NCI-H1048 (cell line): ENCODE data around the gene ITLN1.

Experiments
- DNase-seq: peaks from one replicate; lab custom pipeline; 2025; lab: John Stamatoyannopoulos, UW

ITLN1 gene

DNA sequence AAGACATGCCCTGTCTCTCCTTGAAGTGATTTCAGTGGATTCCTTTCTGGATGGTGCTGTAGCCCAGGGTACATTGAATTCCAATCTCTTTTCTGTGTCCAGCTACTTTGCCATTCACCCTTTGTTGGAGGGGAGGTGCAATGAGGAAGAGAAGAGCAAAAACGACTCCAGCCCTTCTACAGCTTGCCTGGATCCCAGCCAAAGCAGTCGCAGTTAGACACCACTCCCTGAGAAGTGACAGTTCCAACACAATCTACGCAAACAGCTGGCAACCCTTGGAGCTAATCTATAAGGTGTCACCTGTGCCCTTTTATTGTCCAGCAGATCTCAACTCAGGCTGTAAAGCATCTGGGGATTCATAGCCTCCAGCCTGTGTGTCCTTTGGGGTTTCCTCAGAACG lies 26.9 kb downstream of the ITLN1 start:
- DNase-seq, result no peak

DNA sequence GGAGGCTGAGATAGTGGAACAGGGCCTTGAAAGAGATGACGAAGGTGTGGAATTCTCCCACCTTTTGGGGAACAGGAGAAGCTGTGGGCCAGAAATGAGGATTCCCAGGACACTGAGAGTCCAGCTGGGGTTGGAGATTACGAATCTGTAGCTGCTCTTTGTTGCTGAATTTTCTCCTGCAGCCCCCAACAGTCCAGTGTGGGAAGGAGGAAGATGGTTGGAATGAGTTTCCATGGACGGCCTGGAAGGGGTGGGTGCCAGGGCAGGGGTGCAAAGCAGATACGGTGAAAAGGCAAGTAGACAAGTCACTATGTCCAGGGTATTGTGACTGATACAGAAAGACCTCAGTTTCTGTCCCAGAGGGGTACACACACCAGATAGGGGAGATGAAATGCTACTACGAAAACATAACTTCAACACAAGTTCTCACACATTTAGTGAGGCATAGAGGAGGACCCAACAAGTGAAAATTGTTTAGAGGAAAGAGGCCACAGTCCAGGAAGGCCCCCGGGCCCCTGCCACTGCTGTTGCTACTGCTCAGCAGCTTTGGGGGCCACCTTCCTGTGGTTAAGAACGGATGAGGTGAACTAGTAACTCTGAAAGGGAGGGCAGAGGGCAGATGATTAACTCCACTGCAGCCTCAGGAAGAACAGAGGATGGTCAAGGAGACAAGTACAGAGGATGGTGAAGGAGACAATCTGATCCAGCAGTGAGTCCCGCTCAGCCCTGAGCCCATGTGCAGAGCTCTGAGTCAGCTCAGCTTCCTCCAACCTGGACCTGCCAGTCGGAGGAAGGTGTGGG lies 29.6 kb downstream of the ITLN1 start:
- DNase-seq, result no peak

DNA sequence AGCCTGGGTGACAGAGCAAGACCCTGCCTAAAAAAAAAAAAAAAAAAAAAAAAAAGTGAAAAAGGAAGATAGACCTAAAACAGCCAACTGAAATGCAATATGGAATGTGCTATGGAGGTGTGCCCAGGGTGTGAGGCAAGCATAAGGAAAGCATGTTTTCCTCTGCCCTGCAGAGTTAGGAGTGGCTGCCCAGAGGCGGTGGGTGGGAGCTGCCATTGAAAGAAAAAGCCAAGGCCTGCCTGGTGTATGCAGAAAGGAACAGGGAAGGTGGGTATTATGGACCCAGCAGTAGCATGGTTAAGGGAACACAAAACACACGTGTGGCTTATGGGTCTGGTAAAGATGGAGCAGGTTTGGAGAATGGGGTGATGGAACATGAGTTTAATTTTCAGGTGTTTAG lies 31.2 kb downstream of the ITLN1 start:
- no peak for DNase-seq

DNA sequence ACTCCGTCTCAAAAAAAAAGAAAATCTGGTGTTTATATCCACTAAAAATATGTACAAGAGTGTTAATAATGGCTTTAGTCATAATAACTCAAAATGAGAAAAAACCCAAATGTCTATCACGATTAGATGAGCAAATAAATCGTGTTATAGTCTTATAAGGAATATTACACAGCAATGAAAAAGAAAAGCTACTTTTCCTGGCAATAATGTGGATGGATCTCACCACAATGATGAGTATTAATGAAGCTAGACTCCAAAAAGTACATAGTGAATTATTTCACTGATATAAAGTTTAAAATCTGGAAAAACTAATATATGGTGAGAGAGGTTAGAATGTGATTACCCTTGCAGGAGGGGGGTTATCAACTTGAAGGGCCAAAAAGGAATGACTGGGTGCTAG lies 32.0 kb downstream of the ITLN1 start:
- DNase-seq, result no peak

DNA sequence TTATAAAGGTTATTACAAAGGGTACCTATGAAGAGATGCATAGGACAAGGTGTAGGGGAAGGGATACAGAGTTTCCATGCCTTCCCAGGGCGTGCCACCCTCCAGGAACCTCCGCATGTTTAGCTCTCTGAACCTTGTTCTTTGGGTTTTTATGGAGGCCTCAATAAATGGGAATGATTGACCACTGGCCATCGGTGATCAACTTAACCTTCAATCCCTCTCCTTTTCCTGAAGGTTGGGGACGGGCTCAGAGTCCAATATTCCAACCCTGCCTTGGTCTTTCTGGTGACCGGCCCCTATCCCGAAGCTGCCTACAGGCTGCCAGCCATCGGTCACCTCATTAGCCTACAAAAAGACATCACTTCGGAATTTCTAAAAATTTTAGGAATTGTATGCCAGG lies 34.0 kb downstream of the ITLN1 start:
- no peak for DNase-seq

DNA sequence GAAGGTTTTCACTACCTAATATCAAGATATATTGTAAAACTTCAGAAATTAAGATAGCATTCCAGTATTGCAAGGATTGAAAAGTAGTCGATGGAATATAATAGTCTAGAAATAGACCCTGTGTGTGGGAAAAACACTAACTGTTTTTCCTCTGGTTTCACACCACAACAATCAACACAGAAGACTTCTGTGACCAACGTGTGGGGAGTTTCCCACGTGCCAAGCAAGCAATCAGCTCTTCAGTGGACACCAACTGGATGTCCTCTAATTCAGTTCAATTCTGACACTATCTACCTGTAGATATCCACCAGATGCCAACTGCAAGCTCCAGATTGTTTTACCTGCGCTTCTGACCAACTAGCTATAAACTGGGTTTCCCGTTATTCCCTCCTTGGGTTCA lies 34.4 kb downstream of the ITLN1 start:
- no peak for DNase-seq

DNA sequence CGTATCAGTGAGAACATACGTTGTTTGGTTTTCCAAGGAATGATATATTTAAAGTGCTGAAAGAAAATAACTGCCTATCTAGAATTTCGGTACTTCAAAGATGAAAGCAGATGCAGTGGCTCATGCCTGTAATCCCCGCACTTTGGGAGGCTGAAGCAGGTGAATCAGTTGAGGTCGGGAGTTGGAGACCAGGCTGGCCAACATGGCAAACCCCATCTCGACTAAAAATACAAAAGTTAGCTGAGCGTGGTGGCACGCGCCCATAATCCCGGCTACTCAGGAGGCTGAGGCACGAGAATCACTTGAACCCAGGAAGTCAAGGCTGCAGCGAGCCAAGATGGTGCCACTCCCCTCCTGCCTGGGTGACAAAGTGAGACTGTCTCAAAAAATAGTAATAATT lies 38.7 kb downstream of the ITLN1 start:
- DNase-seq, result no peak

DNA sequence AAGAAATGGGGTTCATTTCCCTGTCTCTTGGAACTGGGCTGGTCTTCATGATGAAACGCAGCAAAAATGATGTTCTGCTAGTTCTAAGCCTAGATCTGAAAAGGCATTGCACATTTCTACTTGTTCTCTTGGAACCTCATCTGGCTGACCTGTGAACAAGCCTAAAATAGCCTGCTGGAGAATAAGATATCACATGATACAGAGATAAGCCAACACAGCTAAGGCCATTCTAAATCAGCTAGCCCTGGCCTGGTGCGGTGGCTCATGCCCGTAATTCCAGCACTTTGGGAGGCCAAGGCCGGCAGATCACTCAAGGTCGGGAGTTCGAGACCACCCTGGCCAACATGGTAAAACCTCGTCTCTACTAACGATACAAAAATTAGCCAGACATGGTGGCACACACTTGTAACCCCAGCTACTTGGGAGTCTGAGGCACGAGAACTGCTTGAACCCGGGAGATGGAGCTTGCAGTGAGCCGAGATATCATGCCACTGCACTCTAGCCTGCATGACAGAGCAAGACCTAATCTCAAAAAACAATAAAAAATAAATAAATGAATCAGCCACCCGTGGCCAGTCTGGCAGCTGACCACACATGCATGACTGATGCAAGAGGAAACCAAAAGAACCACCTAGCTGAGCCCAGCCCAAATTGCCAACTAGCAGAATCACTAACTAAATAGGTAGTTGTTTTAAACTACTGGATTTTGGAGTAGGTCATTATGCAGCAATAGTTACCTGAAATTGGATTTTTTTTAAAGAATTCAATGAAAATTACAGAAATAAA lies 40.3 kb downstream of the ITLN1 start:
- DNase-seq, result no peak

DNA sequence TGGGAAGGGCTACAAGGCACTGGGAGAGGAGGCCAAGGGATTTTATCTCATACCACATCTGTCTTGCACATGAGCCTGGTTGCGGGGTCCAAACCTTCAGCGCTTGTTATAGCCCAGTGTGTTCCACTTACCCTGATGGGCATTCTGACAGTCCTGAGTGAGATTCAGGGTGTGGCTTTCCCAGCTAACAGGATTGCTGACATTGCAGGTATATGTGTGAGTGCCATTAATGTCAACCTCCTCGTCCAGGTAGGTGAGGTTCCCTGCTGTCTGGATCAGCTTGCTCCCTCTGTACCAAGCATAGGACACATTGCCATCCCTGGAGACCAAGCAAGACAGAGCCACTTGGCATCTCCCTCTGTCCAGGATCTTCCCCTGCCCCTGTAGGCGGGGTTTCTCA lies 43.9 kb downstream of the ITLN1 start:
- no peak for DNase-seq

DNA sequence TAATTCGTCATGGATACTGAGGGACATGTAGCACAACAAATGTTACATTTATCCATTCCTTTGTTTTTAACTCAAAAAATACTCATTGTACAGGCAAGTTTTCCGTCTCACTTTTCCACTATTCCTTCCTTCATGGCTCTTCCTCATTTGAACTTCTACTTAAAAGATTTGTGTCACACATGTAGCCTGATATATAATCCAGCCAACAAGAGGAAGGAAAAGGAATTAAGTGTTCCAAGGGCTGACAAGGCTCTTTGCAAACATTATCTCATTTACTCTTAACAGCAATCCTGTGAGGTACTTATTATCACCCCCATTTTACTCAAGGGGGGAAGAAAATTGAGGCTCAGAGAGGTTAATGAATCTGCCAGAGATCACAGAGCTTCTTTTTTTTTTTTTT lies 45.2 kb downstream of the ITLN1 start:
- no peak for DNase-seq

DNA sequence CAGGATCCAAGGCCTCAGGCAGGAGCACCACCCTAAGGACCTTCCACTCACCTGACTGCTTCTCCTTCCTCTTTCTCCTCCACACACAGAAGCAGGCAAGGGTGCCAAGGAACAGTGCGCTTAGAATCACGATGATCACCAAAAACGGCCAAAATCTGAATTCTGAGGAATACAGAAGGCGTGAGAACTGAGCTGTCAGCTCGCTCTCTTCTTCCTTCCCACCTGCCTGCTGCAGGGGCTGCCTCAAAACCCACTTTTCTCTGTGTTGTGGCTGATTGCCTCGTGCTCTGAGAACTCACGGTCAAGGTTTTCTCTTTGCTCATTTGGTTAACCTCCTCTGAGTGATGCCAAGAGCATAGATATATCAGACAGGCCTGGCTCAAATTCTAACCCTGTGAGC lies 46.1 kb downstream of the ITLN1 start:
- no peak for DNase-seq

DNA sequence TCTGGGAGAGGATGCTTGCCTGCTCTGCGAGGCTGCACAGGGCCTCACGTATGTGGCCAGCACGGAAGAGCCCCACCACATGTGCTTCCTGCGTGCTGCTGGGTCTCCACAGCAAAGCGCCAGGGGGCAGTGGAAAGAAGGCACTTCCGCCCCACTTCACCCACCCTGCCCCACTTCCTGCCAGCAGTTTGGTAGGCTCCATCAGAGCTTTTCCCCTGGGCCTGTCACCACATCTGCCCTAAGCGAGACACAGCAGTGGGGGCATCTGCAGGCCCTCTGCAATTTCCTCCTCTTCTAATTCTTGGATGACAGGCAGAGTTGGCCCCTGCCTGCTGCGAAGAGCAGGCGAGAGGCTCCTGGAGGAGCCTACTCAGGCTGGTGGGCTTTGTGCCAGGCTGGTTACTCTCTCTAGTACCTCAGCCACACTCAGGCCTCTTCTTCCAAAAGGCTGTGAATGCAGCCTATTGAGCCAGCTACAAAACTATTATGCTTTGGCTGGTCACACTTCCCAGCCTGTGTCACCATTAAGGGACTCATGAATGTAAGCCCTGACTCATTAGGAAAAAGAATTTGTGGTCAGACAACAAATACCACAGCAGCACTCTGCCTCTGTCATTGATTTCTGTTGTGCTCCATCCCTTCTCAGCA lies 47.3 kb downstream of the ITLN1 start:
- DNase-seq, result no peak

DNA sequence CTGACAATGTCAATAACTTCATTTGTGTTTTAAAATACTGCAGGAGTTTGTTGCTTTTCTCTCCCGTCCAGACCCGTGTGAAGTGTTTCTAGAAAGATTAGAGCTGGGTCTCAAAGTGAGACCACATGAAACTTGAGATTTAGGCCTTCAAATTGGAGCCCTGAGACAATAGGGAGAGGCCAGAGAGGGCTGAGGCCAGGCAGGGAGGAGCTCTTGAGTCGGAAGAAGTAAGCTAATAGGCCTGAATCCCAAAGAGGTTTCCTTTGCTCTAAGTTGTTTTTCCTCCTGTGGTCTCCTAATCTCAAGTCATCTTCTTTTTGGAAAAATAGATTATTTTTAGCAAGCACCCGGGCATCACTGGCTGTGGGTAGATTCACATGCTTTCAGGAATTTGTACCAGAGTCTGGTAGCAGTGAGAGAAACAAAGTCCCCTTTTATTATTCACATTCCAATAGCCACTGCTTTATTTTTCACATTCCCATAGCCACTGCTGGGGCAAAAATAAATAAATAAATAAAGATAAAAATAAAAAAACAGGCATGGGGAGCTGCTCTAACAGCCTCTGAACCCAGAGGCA lies 47.9 kb downstream of the ITLN1 start:
- DNase-seq, result no peak

DNA sequence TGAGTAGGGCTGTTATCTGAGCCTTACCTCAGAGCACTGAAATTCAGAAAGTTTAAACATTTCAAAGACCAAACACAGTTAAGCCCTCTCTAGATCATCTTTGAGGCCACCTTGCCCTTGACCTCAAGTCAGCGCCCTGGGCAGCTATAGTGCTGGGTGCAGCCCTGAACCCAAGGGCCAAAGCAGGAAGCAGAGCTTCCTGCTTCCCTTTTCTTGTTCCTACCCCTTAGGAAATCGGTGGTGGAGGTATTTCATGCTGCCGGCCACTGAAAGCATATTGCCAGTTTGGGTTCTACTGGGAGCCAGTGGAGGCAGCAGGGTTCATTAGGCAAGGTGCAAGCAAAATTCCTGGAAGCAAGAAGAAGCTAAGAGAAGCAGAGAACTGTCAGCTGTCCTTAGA lies 48.4 kb downstream of the ITLN1 start:
- DNase-seq, result no peak

DNA sequence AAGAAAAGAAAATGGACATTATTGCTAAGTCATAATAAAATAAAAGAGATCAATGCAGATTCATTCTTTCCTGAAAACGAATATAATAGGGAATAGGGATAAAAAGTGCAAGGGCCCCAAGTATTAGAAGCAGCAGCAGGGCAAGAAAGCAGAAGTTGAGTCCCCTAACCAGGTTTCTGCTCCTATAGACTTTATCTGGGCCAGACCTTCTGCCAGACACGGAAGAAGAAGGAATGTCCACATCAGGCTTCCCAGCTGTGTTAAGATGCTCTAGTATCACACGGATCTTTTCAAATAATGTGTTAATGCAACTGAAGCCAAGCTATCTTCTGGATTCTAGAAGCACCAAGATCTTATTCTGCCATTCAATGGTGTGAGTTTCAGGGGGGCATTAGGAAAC lies 49.2 kb downstream of the ITLN1 start:
- DNase-seq, result no peak

DNA sequence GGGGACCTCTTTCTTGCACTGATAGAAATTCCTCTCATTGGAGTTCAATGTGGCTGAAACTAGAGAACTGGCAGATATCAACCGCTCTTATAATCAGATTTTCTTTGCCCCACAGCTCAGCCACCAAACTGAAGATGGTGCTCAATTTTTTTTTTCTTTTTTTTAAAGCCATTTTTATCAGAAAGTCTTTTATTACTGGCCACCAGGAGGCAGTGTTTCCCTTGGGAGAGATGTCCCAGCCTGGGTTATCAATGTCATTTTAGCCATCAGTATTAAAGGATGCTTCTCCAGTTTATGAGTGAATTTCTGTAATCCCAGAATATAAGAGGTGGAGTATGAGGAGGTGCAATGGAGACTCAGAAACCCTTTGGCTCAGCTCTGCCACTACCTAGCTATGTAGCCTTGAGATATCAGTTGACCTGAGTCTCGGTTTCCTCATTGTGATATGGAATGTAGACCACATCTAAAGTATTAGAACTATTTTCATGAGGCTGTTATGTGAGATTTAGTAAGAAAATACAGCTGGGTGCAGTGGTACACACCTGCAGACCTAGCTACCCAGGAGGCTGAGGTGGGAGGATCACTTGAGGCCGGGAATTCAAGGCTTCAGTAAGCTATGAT lies 49.9 kb downstream of the ITLN1 start:
- DNase-seq, result no peak

DNA sequence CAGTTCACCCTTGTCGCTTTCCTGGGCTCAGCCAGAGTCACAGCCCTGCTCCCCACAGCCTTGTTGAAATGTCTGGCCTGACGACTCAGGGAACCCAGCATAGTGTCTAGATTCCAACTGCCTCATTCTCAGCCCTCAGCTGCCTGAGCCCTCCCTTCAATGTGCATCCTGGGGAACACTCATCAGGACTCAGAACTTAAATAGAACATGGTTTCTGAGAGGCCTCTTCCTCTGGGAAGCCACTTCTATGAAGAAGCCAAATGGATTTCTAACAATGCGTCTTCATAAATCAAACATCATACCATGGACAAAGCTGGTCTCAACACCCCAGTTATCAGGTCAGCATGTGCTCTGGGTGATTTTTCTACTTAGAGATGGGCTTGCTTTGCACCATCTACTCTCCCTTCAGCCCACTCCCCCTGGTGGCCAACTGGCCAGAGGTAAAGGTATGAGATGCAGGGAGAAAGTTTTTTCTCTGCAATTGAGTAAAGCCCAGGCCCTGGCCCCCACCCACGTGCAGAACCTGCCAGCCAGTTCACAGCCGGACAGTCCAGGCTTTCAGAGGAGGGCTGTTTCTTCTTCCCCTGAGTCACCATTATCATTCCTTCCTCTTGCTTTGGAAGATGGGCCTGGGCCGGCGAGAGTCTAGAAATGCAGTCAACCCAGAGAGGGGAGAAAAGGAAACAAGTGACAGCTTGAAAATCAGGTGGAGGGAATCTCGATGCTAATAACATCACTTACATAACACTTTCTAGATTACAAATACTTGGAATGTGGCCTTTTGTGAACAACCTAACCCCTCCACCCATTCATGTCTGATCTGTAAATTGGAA lies 54.4 kb downstream of the ITLN1 start:
- peak; percentile 37 for DNase-seq

DNA sequence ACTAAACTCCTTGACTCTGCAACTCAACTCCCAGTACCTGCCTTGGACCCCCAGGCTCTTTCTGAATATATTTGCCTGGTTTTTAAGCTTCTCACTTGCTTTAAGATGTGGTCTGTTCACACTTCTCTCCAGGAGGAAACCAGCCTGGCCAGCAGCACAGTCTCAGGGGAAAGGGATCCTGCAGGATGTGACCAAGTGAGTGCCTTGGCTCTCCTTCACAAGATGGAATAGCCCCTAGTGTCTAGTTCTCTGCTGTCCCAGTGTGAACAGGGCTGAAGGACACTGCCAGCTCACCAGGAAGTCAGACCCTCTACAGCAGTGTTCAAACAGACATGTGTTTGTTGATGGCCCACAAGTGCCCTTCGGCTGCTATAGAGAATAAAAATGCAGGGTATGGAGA lies 55.2 kb downstream of the ITLN1 start:
- DNase-seq, result no peak

DNA sequence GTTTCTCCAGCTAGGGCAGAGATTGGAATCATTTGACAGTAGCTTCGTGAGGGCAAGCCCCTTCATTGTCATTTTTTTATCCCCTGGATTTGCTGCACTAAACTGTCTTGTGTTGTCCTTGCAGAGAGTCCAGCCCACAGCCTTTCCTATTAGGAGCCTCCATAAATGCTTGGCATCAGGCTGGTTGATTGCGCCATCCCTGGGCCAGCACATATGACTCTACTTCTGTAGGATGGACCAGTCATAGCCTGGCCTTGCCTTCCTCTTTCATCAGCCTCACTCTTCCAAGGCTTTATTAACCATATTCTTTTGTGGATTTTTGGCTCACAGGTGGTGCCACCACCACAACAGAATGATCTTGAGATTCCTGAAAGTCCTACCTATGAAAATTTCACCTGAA lies 57.6 kb downstream of the ITLN1 start:
- DNase-seq, result no peak

DNA sequence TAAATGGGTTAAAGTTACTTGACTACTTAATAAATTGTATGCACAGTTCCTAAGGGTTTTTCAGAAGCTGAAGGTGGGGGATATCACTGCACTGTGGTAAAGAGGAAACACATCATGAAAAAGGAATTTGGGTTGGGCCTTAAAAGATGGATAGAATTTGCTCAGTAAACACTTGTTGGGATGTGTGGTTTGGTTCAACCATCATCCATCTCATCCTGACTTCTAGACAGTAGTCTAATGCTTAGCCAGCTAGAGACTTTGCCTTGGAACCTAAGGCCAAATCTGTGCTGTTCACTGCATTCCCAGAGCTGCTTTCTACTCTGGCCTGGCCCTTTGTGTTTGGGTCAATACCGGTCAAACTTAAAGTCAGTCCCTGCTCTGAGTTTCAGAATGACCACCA lies 58.4 kb downstream of the ITLN1 start:
- no peak for DNase-seq
